Measurements from ENCODE around the gene FGFR3.

The FGFR3 gene

GRCh38 chr4:1789552-1789951 lies 3.5 kb upstream of the FGFR3 start:
- DNase-seq, result no peak

- no peak for DNase-seq
Observed at GRCh38 chr4:1790005-1790404, 3.1 kb upstream of the FGFR3 start.

GRCh38 chr4:1792158-1792831 lies 798 bp upstream of the FGFR3 start:
- no peak for DNase-seq

GRCh38 chr4:1793496-1793840 lies 375 bp downstream of the FGFR3 start:
- DNase-seq, result peak; percentile 44

- no peak for DNase-seq
Observed at GRCh38 chr4:1793940-1794808, 1.1 kb downstream of the FGFR3 start.

GRCh38 chr4:1794809-1795298 lies 1.8 kb downstream of the FGFR3 start:
- DNase-seq, result no peak

- no peak for DNase-seq
Observed at GRCh38 chr4:1795299-1796195, 2.5 kb downstream of the FGFR3 start.

GRCh38 chr4:1796486-1797204 lies 3.6 kb downstream of the FGFR3 start:
- no peak for DNase-seq

- no peak for DNase-seq
Observed at GRCh38 chr4:1797298-1797860, 4.3 kb downstream of the FGFR3 start.

- DNase-seq, result no peak
Observed at GRCh38 chr4:1797861-1798579, 4.9 kb downstream of the FGFR3 start.

- DNase-seq, result no peak
Observed at GRCh38 chr4:1798580-1799386, 5.7 kb downstream of the FGFR3 start.

GRCh38 chr4:1799387-1800375 lies 6.6 kb downstream of the FGFR3 start:
- no peak for DNase-seq

- no peak for DNase-seq
Observed at GRCh38 chr4:1800805-1801204, 7.7 kb downstream of the FGFR3 start.

- DNase-seq, result no peak
Observed at GRCh38 chr4:1801286-1801958, 8.3 kb downstream of the FGFR3 start.

- no peak for DNase-seq
Observed at GRCh38 chr4:1802151-1802715, 9.1 kb downstream of the FGFR3 start.

- no peak for DNase-seq
Observed at GRCh38 chr4:1802720-1803522, 9.8 kb downstream of the FGFR3 start.
